GM12801 (cell line): ENCODE measurements around the gene MOSMO.

Experiments
- CTCF ChIP-seq: IDR thresholded peaks from one replicate; pipeline ENCODE4 v1.5.1; 2011; ENCODE audit warnings: control low read depth; ENCODE audit not compliant: insufficient read length; ENCODE audit errors: extremely low read depth

Gene MOSMO

DNA sequence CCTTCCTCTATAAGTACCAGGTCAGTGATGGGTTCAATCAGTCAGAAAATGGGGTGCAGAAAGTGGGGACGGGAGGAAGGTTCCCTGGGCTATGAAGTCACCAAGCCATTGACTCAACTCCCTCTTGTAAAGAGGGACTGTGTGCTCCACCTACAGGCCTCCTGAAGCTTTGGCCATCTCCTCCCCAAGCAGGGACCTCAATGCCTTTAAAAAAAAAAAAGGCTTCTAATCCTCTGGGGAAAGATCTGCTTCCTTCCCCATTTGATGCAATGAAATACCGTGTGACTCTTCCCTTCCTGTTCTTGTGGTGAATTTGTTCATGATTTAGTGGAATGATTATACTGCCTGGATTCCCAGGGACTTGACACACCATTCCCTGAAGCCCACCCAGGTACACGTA is 115.2 kb downstream of the MOSMO start:
- no peak for TF ChIP-seq CTCF

DNA sequence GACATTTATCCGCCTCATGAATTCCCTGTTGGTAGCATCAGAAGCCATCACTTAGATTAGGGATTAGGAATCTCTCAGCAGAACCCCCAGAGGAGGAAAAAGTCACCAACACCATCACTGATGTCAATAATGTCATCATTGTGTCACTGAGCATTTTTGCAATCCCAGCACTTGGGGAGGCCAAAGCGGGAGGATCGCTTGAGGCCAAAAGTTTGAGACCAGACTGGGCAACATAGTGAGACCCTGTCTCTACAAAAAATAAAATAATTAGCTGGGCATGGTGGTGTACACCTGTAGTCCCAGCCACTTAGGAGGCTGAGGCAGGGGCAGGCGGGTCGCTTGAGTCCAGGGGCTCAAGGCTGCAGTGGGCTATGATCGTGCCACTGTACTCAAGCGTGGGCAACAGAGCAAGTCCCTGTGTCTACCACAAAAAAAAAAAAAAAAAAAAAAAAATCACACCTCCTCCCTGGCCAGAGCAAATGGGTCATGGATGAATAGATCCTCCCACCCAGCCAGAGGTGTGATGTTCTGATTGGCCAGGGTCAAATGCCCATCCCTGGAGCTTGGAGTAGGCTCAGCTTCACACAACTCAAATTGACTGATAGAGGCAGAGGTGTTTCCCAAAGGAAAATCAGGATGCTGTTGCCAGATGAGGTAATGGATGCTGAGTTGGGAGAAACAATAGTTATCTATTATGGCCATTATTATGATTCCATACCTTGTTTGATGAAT is 116.0 kb downstream of the MOSMO start:
- no peak for TF ChIP-seq CTCF

- no peak for TF ChIP-seq CTCF
Measured at GRCh38 chr16:22124583-22125284, 116.8 kb downstream of the MOSMO start.

GRCh38 chr16:22126037-22126558 is 118.2 kb downstream of the MOSMO start:
- no peak for TF ChIP-seq CTCF

GRCh38 chr16:22130528-22130927 is 122.6 kb downstream of the MOSMO start:
- TF ChIP-seq CTCF = no peak

- no peak for TF ChIP-seq CTCF
Measured at GRCh38 chr16:22132801-22133200, 124.9 kb downstream of the MOSMO start.
